Measurements from ENCODE around the gene RTP4.

DNA sequence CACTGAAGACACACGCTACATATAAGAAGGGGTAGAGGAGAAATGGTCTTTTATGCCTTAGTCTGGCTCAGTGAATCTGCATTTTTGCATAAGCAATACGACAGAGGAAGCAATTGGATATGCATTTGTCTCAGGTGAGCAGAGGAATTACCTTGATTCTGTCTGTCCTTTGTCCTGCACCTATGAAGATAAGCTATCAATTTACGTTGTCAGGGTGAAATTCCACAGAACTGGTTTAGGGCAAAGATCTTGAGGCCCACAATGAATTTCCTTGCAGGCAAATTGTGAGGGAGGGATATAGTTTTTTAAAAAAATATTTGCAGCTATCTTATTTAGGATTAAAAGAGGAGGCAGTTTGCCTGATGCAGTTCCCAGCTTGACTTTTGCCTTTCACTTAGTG is 45.1 kb upstream of the RTP4 start:
- TF ChIP-seq, protein P1, sequence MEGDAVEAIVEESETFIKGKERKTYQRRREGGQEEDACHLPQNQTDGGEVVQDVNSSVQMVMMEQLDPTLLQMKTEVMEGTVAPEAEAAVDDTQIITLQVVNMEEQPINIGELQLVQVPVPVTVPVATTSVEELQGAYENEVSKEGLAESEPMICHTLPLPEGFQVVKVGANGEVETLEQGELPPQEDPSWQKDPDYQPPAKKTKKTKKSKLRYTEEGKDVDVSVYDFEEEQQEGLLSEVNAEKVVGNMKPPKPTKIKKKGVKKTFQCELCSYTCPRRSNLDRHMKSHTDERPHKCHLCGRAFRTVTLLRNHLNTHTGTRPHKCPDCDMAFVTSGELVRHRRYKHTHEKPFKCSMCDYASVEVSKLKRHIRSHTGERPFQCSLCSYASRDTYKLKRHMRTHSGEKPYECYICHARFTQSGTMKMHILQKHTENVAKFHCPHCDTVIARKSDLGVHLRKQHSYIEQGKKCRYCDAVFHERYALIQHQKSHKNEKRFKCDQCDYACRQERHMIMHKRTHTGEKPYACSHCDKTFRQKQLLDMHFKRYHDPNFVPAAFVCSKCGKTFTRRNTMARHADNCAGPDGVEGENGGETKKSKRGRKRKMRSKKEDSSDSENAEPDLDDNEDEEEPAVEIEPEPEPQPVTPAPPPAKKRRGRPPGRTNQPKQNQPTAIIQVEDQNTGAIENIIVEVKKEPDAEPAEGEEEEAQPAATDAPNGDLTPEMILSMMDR (conservative IDR thresholded peaks at IDR 0.05; ENCODE audit: low read length) = no peak
- TF ChIP-seq EZH2phosphoT487 (IDR thresholded peaks at IDR 0.05; ENCODE audit: borderline replicate concordance, low read depth, low read length) = no peak

Data from OCI-LY7 (cell line).